GM18508 (cell line): ENCODE results near the gene KLHL6.

Experiments
- ATAC-seq: cut with Tn5 transposase; IDR thresholded peaks from one replicate; pipeline ENCODE4 v1.9.1; 2021; ENCODE audit warnings: moderate number of reproducible peaks; ENCODE audit not compliant: insufficient read depth, unreplicated experiment

Gene KLHL6

GRCh38 chr3:183566880-183567279 is 11.4 kb upstream of the KLHL6 start:
- no peak for ATAC-seq

DNA sequence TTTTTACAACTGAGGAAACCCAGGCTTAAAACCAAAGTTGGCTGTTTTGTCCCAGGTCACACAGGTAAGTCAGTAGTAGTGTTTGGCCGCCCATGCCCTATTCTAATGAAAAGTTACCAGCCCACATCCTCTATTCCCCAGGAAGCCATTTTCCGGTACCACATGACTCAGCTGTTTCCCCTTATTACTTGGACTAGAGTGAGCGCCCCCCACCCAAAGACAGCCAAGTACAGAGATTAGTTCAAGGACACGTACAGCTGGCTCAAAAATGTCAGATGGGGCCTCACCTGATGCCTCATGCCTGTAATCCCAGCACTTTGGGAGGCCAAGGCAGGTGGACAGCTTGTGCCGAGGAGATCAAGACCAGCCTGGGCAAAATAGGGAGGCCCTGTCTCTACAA is 8.5 kb upstream of the KLHL6 start:
- no peak for ATAC-seq

DNA sequence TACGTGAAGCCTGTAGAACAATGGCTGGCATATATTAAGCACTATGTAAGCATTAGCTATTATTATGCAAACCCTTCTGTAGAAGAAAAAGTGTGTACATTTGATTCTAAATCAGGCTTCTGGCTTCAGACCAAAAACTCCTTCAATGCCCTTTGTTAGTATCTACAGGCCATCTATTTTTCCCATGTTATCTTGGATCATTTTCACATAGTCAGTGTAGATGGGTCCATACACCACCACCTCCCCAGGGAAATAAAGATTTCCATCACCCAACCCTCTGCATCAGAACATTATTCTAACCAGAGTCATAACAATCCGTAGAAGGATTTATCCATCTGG is 8.0 kb upstream of the KLHL6 start:
- no peak for ATAC-seq

- no peak for ATAC-seq
Measured at GRCh38 chr3:183560607-183561006, 5.1 kb upstream of the KLHL6 start.

DNA sequence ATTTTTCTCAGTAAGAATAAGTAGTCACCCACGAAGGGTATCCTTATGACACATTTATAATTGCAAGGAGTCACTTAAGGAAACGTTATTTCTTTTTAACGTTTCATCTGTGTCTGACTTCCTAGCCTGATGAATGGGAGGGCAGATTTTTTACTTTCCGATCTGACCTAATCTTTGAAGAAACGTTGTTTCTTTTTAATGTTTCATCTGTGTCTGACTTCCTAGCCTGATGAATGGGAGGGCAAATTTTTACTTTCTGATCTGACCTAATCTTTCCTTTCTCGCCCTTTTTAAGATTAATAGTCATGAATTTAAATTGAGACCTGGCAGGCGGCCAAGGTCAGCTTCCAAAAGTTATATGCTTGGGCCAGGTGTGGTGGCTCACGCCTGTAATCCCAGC is 3.0 kb upstream of the KLHL6 start:
- no peak for ATAC-seq

DNA sequence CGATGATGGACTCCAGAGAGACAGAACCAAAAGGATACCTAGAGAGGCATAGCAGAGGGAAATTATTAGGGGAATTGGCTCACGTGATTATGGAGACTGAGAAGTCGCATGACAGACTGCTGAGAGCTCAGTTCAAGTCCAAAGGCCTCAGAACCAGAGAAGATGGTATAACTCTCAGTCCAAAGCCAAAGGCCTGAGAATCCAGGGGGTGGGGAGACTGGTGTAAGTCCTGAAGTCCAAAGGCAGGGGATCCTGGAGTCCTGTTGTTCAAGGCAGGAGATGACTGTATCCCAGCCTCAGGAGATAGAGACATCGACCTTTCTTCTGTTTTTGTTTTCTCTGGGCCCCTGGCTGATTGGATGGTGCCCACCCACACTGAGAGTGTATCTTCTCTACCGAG is 1.2 kb upstream of the KLHL6 start:
- no peak for ATAC-seq

- ATAC-seq = no peak
Measured at GRCh38 chr3:183554377-183554776, 1.1 kb downstream of the KLHL6 start.

DNA sequence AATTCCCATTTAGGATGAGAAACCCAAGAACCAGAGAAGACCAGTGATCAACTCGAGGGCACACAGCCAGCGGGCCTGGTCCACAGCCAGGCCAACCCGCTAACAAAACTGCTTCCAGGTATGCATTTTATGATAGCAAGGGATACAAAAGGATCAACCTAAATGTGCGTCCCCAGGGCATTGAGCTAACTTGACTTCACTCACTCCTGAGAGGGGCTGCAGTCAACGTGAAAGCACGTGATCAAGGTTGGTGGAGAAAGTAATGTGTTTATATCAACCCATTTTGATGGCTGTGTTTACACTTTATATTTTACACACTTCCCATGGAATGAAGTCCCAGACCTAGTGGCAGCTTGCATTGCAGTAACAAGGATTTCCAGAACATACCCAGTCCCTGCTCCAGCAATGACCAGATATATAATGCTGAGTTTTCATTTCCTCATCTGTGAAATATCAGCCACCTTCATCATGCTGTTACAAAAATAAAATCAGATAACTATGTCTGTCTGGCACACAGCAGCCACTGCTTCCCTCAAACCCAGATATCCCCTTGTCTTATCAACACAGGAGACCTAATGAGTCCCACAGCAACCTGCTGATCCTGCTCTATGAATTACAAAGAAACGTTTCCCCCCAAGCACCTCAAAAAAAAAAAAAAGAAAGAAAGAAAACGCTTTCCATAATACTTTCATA is 2.0 kb downstream of the KLHL6 start:
- no peak for ATAC-seq

- no peak for ATAC-seq
Measured at GRCh38 chr3:183551930-183552329, 3.6 kb downstream of the KLHL6 start.

GRCh38 chr3:183548262-183548769 is 7.2 kb downstream of the KLHL6 start:
- no peak for ATAC-seq

GRCh38 chr3:183546625-183547024 is 8.9 kb downstream of the KLHL6 start:
- no peak for ATAC-seq

DNA sequence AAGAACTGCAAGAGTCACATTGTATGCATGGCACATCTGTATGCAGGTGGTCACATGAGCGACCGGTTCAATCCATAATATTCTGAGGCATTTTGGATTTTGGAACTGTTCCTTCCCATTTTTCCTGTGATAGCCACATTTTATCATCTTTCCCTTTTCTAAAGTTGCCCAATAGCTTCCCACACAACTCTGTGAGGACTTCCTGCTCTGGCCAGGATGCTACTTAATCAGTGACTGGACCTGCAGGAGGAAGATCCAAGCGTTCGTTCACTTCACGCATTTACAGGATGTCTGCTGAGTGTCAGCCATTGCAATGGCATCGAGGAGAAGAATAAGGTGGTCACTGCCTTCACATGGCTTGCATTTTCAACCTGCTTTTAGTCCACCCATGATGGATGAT is 9.8 kb downstream of the KLHL6 start:
- no peak for ATAC-seq

DNA sequence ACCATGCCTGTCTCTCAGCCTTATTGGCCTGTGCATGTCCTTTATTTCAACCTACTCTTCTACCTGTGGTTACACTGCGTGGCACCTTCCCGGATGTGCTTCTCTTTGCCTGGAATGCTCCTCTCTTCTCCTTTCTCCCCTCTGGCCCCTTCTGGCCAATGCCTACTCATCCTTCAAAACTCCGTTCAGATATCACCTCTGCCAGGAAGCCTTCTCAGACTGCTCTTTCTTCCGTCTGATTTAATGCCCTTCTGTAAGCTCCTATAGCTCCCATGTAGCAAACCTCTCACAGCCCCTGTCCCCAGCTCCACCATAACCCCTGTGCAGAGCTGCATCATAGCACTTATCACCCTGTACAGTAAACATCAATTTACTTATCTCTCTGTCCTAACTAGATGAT is 13.2 kb downstream of the KLHL6 start:
- ATAC-seq = no peak

GRCh38 chr3:183541738-183542137 is 13.8 kb downstream of the KLHL6 start:
- no peak for ATAC-seq

- ATAC-seq = no peak
Measured at GRCh38 chr3:183541235-183541655, 14.3 kb downstream of the KLHL6 start.

- no peak for ATAC-seq
Measured at GRCh38 chr3:183540501-183541234, 14.8 kb downstream of the KLHL6 start.

DNA sequence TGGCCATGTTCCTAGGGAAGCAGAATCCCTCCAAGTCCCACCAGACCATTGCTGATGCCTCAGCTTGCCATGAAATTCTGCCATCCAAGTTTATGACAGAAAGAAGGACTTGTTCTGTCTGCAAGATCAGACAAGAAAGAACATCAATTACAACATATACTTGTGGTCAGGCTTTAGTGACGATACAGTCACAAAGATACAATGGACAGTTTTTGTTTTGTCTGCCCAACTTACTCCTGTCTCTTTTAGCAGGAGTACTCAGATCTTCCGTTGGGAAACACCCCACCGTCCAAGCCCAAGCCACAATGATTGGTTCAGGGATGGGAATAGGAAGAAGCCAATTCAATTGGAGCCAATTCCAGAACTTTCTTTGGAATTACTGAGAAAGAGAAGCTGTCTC is 15.7 kb downstream of the KLHL6 start:
- ATAC-seq = no peak

DNA sequence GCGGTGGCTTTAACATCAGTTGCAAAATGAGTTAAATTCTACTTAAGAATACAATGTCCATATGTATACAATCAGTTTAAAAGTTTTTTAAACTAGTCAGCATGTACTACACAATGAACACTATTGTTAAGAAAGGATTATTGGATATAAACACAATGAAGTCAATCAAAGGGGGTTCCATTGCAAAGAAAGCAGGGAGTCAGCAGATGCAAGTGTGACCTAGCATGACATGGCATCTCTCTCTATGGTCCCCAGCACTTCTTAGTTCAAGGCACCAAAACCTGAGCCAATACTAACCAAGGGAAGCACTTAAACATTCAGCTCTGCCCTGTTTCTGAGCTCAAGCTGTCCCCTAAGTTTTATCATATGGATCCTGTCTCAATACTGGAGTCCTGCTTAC is 17.0 kb downstream of the KLHL6 start:
- ATAC-seq = no peak

- no peak for ATAC-seq
Measured at GRCh38 chr3:183537295-183537730, 18.2 kb downstream of the KLHL6 start.

DNA sequence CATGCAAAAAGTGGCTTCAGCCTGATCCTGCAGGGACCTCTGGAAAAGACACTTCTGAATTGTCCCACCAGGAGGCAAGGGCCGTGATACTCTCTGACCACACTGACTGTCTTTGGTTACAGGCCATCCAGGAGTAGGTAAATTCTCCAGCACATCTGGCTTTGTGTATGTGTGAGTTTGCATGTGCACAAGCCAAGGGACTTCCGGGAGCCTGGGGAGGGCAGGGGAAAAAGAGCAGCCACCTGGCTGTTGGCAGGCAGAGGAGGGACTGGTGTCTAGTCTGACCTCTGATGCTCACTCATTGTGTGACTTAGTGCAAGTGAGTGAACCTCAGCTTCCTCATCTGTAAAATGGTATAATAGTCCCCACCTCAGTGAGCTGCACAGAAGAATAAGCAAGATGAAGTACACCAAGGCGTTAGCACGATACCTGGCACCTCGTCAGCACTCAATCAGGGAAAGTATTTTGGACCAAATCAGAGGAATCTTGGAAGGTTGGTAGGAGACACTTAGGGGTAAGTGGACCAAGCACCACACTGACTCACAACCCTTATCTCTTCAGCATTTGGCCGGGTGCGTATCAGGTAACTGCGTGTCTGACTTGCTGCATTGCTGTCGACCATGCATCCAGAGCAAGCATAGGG is 19.1 kb downstream of the KLHL6 start:
- ATAC-seq = no peak

- no peak for ATAC-seq
Measured at GRCh38 chr3:183534249-183534648, 21.3 kb downstream of the KLHL6 start.
